ENCODE measurements around the gene RNF113A.

RNF113A gene

GRCh38 chrX:119916310-119916709 lies 44.8 kb upstream of the RNF113A start:
- Histone ChIP-seq H3K9me3 (ENCODE audit: control insufficient read depth, insufficient read depth, low read length) (no peaks in the 10 kb centered on the region), H3K4me2 (ENCODE audit: low read length) (no peak overlapping the region), H3K9me2 (replicated peaks; ENCODE audit: control insufficient read depth, low read length) (no peaks in the 10 kb centered on the region), H3K36me3 (ENCODE audit: control insufficient read depth, low read length) (no peaks in the 10 kb centered on the region), H3K4me1 (ENCODE audit: control insufficient read depth, low read length) (no peaks in the 10 kb centered on the region), H3K27ac (ENCODE audit: low read depth, low read length) (no peak overlapping the region), H4K20me1 (ENCODE audit: control insufficient read depth, insufficient read depth, low read depth, low read length) (no peaks in the 10 kb centered on the region), H3K79me2 (ENCODE audit: control insufficient read depth, low read length) (no peaks in the 10 kb centered on the region), H3K4me3 (ENCODE audit: low read length) (no peak overlapping the region), H3K27me3 (ENCODE audit: control insufficient read depth, low read length) (no peaks in the 10 kb centered on the region), H3F3A (ENCODE audit: control insufficient read depth, insufficient read depth) (no peaks in the 10 kb centered on the region)
- no peak for TF ChIP-seq EZH2phosphoT487 (IDR thresholded peaks at IDR 0.05; ENCODE audit: borderline replicate concordance, low read length)
- TF ChIP-seq CTCF (IDR thresholded peaks at IDR 0.05; ENCODE audit: low read depth, low read length, poor library complexity, severe bottlenecking): no peak

DNA sequence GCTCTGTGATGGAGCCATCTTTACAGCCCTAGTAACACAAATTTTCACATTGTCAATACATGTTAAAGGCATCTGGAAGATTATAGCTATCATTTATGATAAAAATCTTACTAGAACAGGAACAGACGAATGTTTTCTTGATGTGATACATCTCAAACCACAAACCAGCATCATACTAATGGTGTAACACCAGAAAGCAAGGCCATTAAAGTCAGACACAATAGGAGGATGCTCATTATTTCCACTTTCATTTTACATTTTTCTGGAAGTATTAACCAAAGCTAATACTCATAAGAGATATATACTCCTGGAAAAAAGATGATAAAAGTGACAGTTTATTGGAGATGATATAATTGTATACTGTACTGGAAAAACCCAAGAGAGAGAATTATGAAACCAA lies 29.4 kb upstream of the RNF113A start:
- Histone ChIP-seq H3K4me3 (ENCODE audit: low read length) (no peak overlapping the region), H3K4me2 (ENCODE audit: low read length) (no peak overlapping the region), H3K9me3 (ENCODE audit: control insufficient read depth, insufficient read depth, low read length) (no peaks in the 10 kb centered on the region), H3K27me3 (ENCODE audit: control insufficient read depth, low read length) (no peaks in the 10 kb centered on the region), H3K4me1 (ENCODE audit: control insufficient read depth, low read length) (no peaks in the 10 kb centered on the region), H3K36me3 (ENCODE audit: control insufficient read depth, low read length) (no peaks in the 10 kb centered on the region), H3K27ac (ENCODE audit: low read depth, low read length) (no peak overlapping the region), H3K79me2 (ENCODE audit: control insufficient read depth, low read length) (no peaks in the 10 kb centered on the region), H3F3A (ENCODE audit: control insufficient read depth, insufficient read depth) (no peaks in the 10 kb centered on the region), H4K20me1 (ENCODE audit: control insufficient read depth, insufficient read depth, low read depth, low read length) (no peaks in the 10 kb centered on the region), H3K9me2 (replicated peaks; ENCODE audit: control insufficient read depth, low read length) (no peaks in the 10 kb centered on the region)
- no peak for TF ChIP-seq EZH2phosphoT487 (IDR thresholded peaks at IDR 0.05; ENCODE audit: borderline replicate concordance, low read length)
- no peak for TF ChIP-seq CTCF (IDR thresholded peaks at IDR 0.05; ENCODE audit: low read depth, low read length, poor library complexity, severe bottlenecking)

DNA sequence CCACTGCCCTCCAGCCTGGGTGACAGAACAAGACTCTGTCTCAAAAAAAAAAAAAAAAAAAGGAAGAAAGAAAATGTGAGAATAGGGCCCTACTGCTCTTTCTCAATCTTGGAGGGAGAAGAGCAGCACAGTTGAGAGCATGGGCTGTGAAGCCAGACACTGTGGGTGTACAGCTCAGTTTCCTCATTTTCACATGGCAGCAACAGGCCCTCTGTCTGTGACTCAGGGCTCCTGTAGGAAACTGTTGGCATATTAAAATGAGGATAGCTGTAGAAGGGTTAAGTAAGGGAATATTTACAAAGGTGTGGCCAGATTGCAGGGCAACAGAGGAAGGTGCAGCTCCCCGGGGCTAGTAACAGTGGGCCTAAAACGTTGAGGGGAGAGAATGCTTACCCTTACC lies 27.6 kb upstream of the RNF113A start:
- H3K27ac ChIP-seq (ENCODE audit: low read depth, low read length): no peak overlapping the region
- no peaks in the 10 kb centered on the region for H4K20me1 ChIP-seq (ENCODE audit: control insufficient read depth, insufficient read depth, low read depth, low read length)

More for the DNA sequence above, 27.6 kb upstream of the RNF113A start:
- TF ChIP-seq EZH2phosphoT487 (IDR thresholded peaks at IDR 0.05; ENCODE audit: borderline replicate concordance, low read length) (no peak), CTCF (IDR thresholded peaks at IDR 0.05; ENCODE audit: low read depth, low read length, poor library complexity, severe bottlenecking) (no peak)
- Histone ChIP-seq H3K9me2 (replicated peaks; ENCODE audit: control insufficient read depth, low read length) (no peaks in the 10 kb centered on the region), H3K79me2 (ENCODE audit: control insufficient read depth, low read length) (no peaks in the 10 kb centered on the region), H3F3A (ENCODE audit: control insufficient read depth, insufficient read depth) (no peaks in the 10 kb centered on the region), H3K4me1 (ENCODE audit: control insufficient read depth, low read length) (no peaks in the 10 kb centered on the region), H3K27me3 (ENCODE audit: control insufficient read depth, low read length) (no peaks in the 10 kb centered on the region), H3K4me2 (ENCODE audit: low read length) (no peak overlapping the region), H3K4me3 (ENCODE audit: low read length) (no peak overlapping the region), H3K36me3 (ENCODE audit: control insufficient read depth, low read length) (no peaks in the 10 kb centered on the region), H3K9me3 (ENCODE audit: control insufficient read depth, insufficient read depth, low read length) (no peaks in the 10 kb centered on the region)
